T1000 (cell line): ENCODE data around the gene ATOSA.

Experiments used
- DNase-seq: peaks from one replicate; lab custom pipeline; 2025; ENCODE audit warnings: mixed read lengths; lab: John Stamatoyannopoulos, UW

Gene ATOSA, protein sequence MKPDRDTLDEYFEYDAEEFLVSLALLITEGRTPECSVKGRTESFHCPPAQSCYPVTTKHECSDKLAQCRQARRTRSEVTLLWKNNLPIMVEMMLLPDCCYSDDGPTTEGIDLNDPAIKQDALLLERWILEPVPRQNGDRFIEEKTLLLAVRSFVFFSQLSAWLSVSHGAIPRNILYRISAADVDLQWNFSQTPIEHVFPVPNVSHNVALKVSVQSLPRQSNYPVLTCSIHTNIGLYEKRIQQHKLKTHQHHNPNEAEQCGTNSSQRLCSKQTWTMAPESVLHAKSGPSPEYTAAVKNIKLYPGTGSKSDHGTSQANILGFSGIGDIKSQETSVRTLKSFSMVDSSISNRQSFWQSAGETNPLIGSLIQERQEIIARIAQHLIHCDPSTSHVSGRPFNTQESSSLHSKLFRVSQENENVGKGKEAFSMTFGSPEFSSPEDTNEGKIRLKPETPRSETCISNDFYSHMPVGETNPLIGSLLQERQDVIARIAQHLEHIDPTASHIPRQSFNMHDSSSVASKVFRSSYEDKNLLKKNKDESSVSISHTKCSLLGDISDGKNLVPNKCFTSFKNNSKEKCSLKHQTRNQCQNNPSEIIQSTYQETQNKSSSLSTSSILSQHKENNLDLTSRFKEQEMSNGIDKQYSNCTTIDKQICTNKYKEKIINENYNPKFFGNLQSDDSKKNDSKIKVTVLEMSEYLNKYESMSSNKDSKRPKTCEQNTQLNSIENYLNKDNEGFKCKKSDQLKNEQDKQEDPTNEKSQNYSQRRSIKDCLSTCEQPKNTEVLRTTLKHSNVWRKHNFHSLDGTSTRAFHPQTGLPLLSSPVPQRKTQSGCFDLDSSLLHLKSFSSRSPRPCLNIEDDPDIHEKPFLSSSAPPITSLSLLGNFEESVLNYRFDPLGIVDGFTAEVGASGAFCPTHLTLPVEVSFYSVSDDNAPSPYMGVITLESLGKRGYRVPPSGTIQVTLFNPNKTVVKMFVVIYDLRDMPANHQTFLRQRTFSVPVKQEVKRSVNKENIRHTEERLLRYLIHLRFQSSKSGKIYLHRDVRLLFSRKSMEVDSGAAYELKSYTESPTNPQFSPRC

DNA sequence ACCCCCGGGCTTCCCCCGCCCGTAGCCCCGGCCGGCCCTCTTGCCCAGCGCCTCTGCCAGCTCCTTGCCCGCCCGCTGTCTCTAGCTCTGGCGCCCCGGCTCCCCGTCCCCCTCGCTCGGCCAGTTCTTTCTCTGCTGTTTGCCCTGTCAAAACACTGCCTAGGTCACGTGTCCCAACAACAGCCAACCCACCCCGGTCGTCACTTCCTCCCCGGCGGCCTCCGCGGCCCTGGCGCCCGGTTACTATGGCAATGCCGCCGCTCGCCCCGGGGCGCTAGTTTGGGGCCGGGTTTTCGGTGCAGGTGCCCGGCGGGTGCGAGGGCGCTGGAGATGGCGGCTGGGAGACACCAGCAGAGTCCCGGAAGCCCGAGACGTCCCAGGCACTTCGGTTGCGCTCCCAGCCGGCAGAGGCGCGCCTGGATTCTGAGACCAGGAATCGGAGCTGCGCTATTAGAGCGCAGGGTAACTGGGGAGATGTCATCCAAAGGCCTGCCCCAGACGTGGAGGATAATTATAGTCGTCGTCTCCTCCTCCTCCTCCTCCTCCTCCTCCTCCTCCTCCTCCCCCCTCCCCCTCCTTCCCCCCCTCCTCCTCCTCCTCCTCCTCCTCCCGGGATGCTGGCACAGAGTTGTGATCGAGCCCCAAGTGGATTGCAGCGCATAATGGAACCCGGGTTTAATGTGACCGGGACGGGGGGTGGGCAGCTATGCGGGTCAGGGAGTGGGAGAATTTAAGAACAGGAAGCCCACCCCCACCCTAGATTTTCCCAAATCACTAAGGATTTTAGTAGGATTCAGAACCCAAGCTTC lies at the start of gene ATOSA:
ATOSA (minus strand) TSS at position 157 of the 809 bp plus-strand sequence. CDS start 1,367 bp downstream, outside the sequence.
- peak; percentile 84 for DNase-seq

GRCh38 chr15:52728899-52729298 lies 49.7 kb upstream of the ATOSA start:
- no peak for DNase-seq

- DNase-seq: no peak
These were observed 48.6 kb upstream of the ATOSA start for GRCh38 chr15:52727815-52728214.

- DNase-seq: no peak
These were observed 47.0 kb upstream of the ATOSA start for GRCh38 chr15:52726195-52726594.

GRCh38 chr15:52718551-52718950 lies 39.4 kb upstream of the ATOSA start:
- DNase-seq: no peak

- no peak for DNase-seq
These were observed 38.7 kb upstream of the ATOSA start for GRCh38 chr15:52717924-52718323.

GRCh38 chr15:52717481-52717880 lies 38.3 kb upstream of the ATOSA start:
- no peak for DNase-seq

GRCh38 chr15:52716536-52716935 lies 37.3 kb upstream of the ATOSA start:
- DNase-seq: no peak

GRCh38 chr15:52715411-52715810 lies 36.2 kb upstream of the ATOSA start:
- no peak for DNase-seq

- DNase-seq: no peak
These were observed 35.8 kb upstream of the ATOSA start for GRCh38 chr15:52714968-52715367.

DNA sequence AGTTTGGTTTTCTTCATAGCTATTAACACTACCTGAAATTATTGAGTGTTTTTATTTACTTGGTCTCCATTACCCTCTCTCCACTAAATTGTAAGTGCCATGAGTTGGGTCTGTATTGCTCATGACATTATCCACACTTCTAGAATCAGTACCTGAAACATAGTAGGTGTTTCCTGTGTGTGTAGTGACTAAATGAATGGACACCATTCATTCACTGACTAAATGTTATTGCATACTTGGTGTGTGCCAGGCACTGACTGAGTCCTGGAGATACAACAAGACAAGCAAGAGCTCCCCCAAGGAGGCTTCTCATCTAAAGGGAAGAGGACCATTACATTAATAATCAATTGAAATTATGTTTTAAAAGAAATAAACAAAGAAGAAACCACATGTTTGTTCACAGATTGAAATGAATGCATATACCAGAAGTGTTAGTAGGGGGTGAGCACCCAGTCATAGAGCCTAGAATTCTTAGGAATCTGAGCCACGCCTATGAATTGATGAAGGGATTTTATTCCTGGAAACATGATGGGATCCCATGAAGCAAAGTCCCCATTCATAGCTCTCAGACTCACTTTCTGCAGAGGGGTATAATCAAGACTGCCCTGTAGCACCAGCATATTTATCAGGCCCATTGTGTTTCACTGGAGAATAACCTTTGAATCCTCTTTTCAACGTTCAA lies 31.7 kb upstream of the ATOSA start:
- no peak for DNase-seq

GRCh38 chr15:52710050-52710707 lies 31.0 kb upstream of the ATOSA start:
- no peak for DNase-seq

DNA sequence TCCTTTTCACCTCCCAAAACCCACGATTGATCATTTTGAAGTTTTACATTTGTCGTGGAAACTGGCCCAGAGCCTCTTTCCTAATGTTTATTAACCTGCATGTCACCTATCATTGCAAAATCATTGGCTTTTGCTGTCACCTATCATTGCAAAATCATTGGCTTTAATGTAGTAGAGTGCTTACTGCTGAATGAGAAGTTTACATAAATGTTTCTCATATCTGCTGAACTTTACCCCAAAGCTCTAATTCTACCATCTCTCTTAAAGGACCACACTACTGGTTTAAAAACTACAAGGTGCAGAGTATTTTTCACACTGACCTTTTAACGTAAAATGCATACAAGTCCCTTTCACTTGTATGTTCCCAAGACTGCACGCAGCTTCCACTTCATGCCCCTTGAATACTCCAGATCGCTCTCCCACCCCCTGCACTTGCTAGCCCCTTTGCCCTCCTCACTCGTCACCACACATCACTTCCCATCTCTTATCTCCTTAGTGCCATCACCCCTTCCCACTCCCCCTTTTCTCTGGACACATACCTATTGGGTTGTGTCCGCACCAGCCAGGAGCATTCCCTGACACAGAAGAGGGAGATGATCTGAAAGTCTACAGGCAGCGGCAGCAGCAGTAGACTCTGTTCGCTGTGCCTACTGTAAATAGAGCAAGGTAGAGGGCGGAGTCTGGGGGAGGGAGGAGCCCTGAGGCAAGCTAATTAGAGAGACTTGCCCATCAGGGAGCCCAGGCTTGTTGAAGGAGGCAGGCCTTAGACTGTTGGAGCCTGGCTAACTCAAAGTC lies 30.2 kb upstream of the ATOSA start:
- no peak for DNase-seq

DNA sequence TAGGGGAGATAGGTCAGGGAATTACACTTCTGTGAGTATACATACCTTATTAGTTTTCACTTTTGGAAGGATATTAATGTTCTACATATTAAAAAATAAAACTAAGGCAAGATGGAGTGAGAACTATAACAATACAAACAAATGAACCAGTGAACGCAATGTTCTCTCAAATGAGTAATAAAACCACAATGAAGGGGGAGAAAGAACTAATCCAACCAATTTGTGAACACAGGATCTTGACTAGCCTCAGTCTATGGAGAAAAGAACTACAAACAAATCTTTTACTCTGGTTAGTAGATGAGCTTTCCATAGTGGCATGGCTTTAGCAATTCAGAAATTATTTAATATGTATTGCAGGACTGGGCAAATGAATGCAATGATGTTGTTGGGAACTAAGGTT lies 26.9 kb upstream of the ATOSA start:
- no peak for DNase-seq

DNA sequence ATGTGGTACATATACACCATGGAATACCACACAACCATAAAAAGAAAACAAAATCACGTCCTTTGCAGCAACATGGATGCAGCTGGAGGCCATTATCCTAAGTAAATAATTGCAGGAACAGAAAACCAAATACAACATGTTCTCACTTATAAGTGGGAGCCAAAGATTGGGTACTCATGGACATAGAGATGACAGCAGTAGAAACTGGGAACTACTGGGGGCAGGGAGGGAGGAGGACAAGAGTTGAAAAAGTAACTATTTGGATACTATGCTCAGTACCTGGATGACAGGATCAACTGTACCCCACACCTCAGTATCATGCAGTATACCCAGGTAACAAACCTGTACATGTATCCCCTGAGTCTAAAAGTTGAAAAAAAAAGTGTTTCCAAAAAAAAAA lies 23.2 kb upstream of the ATOSA start:
- DNase-seq: no peak

- no peak for DNase-seq
These were observed 20.3 kb upstream of the ATOSA start for GRCh38 chr15:52699457-52699856.

DNA sequence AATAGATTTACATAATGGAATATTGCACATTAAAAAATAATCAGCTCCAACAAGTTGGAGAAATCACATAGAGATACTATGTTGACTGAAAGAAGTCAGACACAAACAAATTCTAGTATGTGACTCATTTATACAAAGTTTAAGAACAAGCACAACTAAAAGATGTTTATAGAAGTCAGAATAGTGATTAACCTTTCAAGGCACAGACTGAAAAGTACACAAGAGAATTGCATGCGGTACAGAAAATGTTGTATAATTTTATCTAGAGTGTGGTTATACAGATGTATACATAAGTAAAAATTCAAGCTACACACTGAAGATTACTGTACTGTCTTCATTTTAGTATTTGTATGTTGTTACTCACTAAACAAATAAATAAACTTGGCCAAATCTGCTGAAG lies 19.3 kb upstream of the ATOSA start:
- DNase-seq: no peak

- DNase-seq: no peak
These were observed 17.9 kb upstream of the ATOSA start for GRCh38 chr15:52697051-52697450.

DNA sequence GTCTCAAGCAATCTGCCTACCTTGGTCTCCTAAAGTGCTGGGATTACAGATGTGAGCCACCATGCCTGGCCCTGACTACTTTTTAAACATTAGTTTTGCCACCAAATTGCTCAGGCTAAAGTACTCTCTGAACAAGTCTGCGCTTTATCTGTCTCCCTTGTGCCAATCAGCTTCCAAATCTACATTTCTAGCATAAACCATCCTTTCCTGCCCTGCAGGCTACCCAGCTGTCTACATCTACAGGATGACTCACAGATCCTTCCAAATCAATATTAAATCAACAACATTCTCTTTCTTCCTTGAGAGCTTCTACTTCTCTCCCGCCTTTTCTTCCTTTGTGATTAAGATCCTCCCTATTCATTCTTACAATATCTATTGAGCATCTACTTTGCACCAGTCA lies 16.0 kb upstream of the ATOSA start:
- DNase-seq: no peak

DNA sequence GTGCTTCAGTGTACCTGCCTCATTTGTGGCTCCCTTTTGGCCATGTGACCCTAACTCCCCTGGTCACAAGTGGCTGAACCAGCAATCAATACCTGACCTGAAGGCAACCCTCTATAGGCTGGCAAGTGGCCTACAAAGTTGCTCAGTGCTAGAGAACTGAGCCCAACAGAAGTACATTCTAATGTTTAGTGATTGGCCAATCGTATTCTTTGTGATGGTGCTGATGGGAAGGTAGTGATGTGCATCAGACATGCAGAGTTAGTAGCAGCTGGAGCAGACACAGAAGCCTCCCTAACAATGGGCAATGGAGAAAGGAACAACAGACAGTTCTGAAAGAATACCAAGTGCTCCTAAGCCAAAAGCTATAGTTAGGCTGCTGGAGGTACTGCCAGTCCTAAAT lies 10.4 kb upstream of the ATOSA start:
- no peak for DNase-seq
